NCI-H128 (cell line): ENCODE results near the gene DPYSL5.

Experiments used
- DNase-seq: peaks from one replicate; lab custom pipeline; 2025; ENCODE audit not compliant: unreplicated experiment; lab: John Stamatoyannopoulos, UW

Gene DPYSL5

GRCh38 chr2:26925100-26925791 lies 77.3 kb downstream of the DPYSL5 start:
- DNase-seq, result no peak

DNA sequence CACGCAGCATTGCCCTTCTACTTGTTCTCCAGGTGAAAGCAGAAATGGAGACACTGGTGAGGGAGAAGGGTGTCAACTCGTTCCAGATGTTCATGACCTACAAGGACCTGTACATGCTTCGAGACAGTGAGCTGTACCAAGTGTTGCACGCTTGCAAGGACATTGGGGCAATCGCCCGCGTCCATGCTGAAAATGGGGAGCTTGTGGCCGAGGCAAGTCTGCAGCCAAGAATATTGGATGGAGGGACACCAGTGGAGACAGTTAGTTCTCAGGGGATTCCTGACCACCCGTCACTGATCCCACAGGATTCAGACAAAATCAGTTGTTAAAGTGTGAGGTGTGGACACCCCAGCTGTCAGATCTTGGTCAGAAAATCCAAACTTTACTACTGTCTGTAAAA lies 79.3 kb downstream of the DPYSL5 start:
- no peak for DNase-seq

DNA sequence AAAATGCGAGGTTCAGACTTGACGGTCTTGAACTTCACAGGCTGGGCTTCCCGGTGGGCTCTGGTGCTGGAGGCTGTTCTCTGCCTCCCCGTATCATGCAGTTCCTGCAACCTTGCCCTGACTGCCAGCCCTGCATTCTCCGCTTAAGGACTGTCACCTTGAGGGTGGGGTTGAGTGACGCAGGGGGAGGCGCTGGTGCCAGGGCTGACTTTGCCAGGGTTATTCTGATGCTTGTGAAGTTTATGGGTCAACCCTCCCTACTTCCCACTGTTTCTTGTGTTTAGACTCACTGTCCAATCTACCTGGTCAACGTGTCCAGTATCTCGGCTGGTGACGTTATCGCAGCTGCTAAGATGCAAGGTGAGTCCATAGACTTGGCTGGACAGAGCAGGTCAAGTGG lies 85.0 kb downstream of the DPYSL5 start:
- DNase-seq, result no peak

DNA sequence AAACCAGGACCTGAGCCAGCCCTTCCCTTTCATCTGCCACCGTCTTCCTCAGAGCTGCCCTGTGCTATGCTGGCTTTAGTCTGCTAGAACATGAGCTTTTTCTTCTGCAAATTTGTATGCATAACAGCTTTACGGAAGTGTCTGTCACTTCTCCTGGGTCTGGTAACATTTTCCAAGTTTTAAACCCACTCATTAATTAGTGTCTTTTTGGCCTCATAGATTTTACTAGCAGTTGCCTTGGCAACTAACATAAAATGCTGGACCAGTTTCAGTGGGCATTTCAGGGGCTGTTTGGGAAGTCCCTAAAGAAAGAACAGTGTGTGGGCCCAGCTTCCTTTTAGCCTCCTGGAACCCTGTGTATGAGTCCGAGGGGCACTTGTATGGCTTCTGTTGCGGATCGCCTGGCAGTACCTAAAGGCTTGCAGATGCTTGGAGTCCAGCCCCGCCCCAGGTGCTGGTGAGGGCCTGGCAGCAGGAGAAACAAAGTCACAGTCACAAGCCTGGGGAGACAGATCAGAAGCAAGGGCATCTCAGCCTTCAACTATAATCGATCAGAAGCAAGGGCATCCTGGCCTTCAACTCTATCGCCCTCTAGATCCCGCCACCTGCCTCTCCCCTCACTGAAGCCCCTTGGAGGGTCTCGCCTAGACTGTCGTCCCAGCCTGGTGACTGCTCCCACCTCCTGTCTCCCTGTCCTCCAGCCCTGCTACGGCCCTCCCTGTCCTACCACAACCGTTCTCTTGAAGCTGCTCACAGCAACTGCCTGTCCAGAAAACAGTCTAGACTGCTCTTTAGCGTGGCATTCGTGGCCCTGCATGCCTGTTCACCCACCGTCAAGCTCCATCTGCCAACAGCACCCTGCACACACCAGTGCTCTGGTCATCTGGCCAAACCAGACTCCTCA lies 85.8 kb downstream of the DPYSL5 start:
- DNase-seq, result no peak

DNA sequence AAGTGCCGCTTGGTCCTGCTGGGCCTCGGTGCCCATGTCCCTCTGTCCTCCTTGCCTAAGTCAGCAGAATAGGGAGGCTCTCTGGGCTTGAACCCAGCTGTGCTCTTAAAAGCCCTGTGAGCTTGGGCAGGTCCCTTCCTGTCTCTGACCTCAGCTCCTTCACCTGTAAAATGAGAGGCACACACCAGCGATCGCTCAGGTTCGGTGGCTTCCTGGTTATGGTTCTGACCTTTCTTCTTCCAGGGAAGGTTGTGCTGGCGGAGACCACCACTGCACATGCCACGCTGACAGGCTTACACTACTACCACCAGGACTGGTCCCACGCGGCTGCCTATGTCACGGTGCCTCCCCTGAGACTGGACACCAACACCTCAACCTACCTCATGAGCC lies 86.4 kb downstream of the DPYSL5 start:
- no peak for DNase-seq

- DNase-seq, result no peak
Observed at GRCh38 chr2:26934985-26935384, 87.1 kb downstream of the DPYSL5 start.

- no peak for DNase-seq
Observed at GRCh38 chr2:26936855-26937254, 88.9 kb downstream of the DPYSL5 start.

DNA sequence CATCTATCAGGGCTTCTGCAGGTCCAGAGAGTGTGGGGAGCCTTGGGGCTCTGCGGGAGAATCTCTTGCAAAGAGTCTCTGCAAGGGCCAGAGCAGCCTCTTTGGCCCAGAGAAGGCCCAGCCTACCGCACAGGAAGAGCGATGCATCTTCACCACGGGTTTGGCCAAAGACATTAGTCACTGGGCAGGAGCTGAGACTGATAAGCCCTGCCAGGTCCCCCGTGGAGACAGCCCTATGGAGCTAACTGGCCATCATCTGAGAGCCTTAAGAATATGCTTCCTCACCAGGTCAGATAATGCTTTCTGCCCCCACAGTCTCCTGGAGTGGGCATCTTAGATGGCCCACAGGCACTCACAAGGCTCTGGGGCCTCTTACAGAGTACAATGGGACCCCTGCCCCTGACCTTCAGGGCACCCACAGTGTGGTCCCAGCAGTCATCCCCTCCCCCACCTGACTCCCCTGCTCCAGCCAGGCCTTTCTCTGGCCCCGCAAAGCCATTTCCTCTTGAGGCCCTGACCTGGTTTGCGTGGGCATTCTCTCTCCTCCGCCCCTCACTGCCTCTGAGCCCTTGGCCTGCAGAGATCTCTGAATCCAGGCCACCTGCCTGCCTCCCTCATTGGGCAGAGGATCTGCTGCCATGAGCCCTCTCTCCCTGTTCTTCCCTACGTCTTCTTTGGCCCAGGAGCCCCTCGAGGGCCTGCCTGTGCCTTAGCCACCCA lies 90.6 kb downstream of the DPYSL5 start:
- no peak for DNase-seq

DNA sequence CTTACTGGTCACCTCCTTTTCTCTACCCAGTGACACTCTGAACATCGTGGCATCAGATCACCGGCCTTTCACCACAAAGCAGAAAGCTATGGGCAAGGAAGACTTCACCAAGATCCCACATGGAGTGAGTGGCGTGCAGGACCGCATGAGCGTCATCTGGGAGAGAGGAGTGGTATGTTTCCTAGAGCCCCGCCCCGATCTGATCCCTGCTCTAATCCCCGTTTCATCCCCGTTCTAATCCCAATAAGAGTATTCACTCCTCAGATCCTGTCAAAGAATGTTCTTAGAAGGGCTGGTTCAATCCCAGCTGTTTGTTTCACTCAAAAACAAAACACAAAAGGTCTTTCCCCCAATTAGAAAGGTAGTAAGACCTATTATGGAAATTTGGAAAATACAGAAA lies 92.1 kb downstream of the DPYSL5 start:
- no peak for DNase-seq

DNA sequence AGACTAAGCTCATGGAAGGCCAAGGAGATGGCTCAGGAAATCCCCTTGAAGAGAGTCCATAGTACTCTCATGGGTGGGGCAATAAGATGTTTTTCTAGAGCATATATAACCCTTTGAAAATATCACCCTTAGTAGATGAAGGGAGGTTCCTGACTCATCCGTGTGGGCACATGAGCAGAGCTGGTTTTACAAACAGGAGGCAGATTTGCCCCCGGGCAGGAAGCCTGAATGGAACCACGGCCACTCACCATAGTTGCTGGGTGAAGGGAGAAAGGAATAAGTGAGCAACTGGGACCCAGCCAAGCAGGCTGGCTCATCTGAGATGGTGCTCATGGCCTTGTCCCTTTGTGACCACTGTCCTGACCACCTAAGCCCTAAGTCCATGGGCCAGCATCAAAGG lies 93.6 kb downstream of the DPYSL5 start:
- DNase-seq, result no peak

- DNase-seq, result peak; percentile 8
Observed at GRCh38 chr2:26942543-26943295, 94.8 kb downstream of the DPYSL5 start.

DNA sequence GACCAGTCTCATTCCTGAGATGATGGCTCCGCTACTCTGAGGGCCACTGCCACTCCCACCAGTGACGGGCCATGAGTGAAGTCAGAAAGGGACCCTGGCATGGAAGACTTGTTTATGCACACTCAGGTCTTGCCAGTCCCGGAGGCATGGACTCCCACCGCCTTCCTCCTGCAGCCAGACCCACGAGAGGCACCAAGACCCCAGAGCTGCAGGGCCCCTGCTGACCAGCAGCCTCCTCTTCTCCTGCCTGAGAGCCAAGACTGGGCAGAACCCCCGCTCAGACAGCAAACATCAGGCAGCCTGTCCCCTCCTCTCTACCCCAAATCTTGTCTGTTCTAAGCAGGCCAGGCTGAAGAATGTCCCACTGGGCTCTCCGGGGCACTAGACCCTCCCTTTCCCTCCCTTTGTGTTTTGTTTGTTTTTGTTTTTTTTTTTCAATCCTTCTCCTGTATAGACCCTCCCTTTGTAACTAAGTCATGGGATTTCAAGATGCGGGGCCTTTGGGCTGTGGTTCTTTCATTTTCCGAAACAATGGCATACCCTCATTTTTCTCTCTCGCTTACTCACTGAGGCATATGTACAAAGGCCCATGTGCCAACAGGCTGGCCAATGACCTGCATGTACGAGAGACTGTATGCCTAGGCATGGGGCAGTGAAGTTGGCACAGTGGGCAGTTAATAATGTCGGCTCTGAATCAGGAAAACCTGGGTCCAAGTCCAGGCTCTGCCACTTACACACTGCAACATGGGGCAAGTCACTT lies 98.2 kb downstream of the DPYSL5 start:
- DNase-seq, result no peak

DNA sequence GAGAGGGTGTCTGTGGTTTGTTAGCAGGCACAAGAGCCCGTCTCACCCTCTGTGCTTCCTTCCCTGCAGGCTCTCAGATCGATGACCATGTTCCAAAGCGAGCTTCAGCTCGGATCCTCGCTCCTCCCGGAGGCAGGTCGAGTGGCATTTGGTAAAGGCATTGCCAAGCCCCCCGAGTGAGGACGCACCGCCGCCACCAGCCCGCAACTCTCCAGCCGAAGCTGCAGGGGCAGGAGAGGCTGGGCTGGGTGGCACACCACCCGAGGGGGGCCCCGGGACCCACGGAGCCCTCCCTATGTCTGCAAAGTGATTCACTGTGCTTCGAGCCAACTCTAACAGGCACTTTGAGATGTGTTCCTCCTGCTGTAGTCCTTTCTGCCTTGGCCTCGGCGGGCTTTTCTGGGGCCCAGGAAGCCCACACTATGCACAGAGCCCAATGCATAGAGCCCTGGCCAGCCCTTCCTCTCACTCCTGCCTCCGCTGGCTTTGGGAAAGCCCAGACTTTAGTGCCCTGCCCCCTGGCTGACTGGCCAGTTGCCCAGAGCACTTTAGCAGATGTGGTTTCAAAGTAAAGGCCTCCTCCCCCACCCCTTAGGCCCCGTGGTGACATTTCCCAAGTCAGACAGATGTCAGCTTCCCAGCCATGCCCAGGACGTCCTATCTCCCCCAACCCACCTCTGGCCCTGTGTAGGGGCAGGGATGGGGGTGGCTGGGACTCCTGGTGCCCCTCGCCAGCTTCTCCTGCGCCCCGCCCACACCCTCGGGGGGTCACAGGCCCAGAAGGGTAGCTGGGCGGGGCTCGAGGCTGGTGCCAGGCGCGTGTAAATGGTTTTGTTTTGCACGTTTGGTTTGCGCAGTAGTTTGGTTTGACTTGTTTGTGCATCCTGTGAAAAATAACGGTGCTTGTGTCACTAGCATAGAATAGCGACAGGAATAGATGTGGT lies 99.2 kb downstream of the DPYSL5 start:
- DNase-seq, result no peak

DNA sequence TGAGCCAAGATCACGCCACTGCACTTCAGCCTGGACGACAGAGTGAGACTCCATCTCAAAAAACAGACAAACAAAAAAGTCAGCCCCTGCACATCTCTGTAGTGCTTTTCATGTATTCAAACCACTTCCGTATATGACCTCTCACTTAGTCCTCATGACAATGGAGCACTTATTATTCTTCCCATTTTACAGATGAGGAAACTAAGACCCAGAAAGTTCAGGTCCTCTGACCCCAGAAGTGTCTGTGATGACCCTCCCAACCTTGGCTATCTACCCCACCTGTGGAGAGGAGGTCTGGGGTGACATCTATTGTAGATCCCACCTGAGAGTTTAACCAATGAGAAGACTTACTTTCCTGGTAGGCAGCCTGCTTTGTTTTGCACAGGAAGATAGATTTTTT lies 100.9 kb downstream of the DPYSL5 start:
- no peak for DNase-seq

DNA sequence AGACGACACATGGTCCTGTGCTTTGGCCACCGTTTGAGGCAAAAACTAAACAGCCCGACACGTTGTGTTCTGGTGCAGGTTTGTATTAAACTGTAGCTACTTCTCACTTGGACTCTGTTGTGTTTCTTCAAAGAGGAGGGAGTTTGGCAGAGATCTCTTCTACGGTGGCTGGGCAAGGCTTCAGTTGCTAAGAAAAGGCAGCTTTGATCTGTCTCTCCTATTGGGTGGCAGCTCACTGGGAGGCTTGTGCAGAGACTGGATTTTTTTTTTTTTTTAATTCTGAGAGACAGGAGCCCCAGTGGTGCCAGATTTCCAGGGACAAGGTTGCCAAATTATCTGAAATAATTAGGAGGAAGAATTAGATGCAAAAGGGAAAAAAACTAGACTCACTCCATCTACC lies 102.3 kb downstream of the DPYSL5 start:
- DNase-seq, result no peak

- no peak for DNase-seq
Observed at GRCh38 chr2:26951236-26951635, 103.3 kb downstream of the DPYSL5 start.

GRCh38 chr2:26952374-26952773 lies 104.4 kb downstream of the DPYSL5 start:
- no peak for DNase-seq

- DNase-seq, result no peak
Observed at GRCh38 chr2:26954135-26954534, 106.2 kb downstream of the DPYSL5 start.

DNA sequence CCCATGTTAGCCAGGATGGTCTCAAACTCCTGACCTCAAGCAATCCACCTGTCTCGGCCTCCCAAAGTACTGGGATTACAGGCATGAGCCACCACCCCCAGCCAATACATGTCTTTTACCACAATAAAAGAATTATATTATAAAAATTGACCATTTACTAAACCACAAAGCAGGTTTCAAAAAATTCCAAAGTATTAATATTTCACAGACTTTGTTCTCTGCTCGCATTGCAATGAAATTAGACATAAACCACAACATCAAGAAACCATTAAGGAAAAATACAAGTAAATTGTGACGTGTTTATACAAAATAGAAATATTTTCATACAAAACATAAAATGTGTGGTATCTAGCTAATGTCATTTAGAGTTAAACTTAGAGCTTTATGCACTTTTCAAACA lies 109.1 kb downstream of the DPYSL5 start:
- no peak for DNase-seq
